Panc1 (cell line): ENCODE data around the gene SMAD6. TPM values are rescaled to one million over a fixed set of nuclear protein-coding genes. Genes with fewer than 3 reads are reported as not detected.

Source experiments
- ATAC-seq: fragments of 200-7000 bp; cut with Tn5 transposase; 2 replicates; pipeline ENCODE4 v1.9.1; 2020; ENCODE audit warnings: mild to moderate bottlenecking, moderate library complexity
- BruUV-seq: library from RNA; stranded (reverse); fragments of 400-500 nt; replicated peaks from 2 replicates; lab custom pipeline; 2021; lab: Mats Ljungman, UMichigan
- CTCF ChIA-PET: fragments of 300-600 bp; sonication (Branson Sonifier 250); formaldehyde crosslinking; loops from one replicate; lab custom pipeline; 2022; ENCODE audit warnings: antibody characterized with exemption; lab: Charles Lee
- POLR2A ChIA-PET: fragments of 300-600 bp; sonication (Branson Sonifier 250); formaldehyde crosslinking; loops from one replicate; lab custom pipeline; 2022; ENCODE audit warnings: antibody characterized with exemption; lab: Charles Lee
- DNase-seq: peaks from one replicate; pipeline ENCODE4 v3.0.0-alpha.2; 2010; ENCODE audit warnings: low read depth, low spot score
- H3K27ac ChIP-seq: 2 replicates; pipeline ENCODE4 v1.5.1; 2011; ENCODE audit warnings: mild to moderate bottlenecking, low read length, inconsistent platforms
- H3K27me3 ChIP-seq: fragments of 200-500 bp; sonication (Bioruptor generic); 2 replicates; pipeline ENCODE4 v1.6.0; 2014; ENCODE audit warnings: low read length, inconsistent platforms; ENCODE audit not compliant: control insufficient read depth, insufficient read depth
- H3K36me3 ChIP-seq: fragments of 200-500 bp; sonication (Bioruptor generic); 2 replicates; pipeline ENCODE4 v1.5.1; 2014; ENCODE audit warnings: inconsistent platforms, mild to moderate bottlenecking, low read length, moderate library complexity; ENCODE audit not compliant: control insufficient read depth, insufficient read depth
- H3K4me1 ChIP-seq: 2 replicates; pipeline ENCODE4 v1.5.1; 2011; ENCODE audit warnings: inconsistent platforms, mild to moderate bottlenecking, low read length, moderate library complexity; ENCODE audit not compliant: control insufficient read depth, insufficient read depth
- H3K4me3 ChIP-seq, 2 experiments: 2 replicates each; pipeline ENCODE4 v1.5.1; 2011 to 2012; ENCODE audit warnings: low read depth in 2 of 2, low read length in 2 of 2, mild to moderate bottlenecking in 2 of 2, inconsistent platforms in 1 of 2, moderate library complexity in 1 of 2
- H3K9me3 ChIP-seq: fragments of 200-500 bp; sonication (Bioruptor generic); 2 replicates; pipeline ENCODE4 v1.5.1; 2014; ENCODE audit warnings: low read depth, mild to moderate bottlenecking, inconsistent platforms, low read length, moderate library complexity; ENCODE audit not compliant: control insufficient read depth, insufficient read depth
- POLR2AphosphoS5 ChIP-seq: IDR thresholded peaks from 2 replicates; pipeline ENCODE4 v1.6.1; 2012; ENCODE audit warnings: mild to moderate bottlenecking, low read depth, low read length, moderate library complexity
- SIN3A ChIP-seq: IDR thresholded peaks from 2 replicates; pipeline ENCODE4 v1.6.1; 2012; ENCODE audit warnings: low read depth, mild to moderate bottlenecking, low read length, moderate library complexity, borderline replicate concordance; ENCODE audit not compliant: insufficient read depth
- TCF7L2 ChIP-seq: IDR thresholded peaks from 2 replicates; pipeline ENCODE4 v1.6.1; 2011; ENCODE audit warnings: mild to moderate bottlenecking, low read depth, low read length, inconsistent platforms
- in situ Hi-C: cut with HindIII; loops from 2 replicates; pipeline ENCODE4 v1.10.0; 2016; ENCODE audit warnings: low sequenced_read_pairs, low pct_unique_long_range_greater_than_20kb
- intact Hi-C: fragments of 100-400 bp; cut with micrococcal nuclease; formaldehyde crosslinking; loops from one replicate; pipeline ENCODE4 v1.10.0; 2022; ENCODE audit not compliant: unreplicated experiment
- total RNA-seq: library from RNA; stranded (reverse); gene quantifications from one replicate; pipeline ENCODE4 v1.2.1, GENCODE V29; 2021; ENCODE audit not compliant: unreplicated experiment
- TF ChIP-seq, protein P1 (sequence below): fragments of 450-650 bp; IDR thresholded peaks from 2 replicates; pipeline ENCODE4 v1.5.1; 2017; ENCODE audit warnings: mild to moderate bottlenecking
- TF ChIP-seq, protein P2 (sequence below), 2 experiments: IDR thresholded peaks; 2 replicates each; pipeline ENCODE4 v1.6.1; 2011 to 2012; ENCODE audit warnings: low read depth in 2 of 2, control low read depth in 1 of 2, low read length in 1 of 2, mild to moderate bottlenecking in 1 of 2, moderate library complexity in 1 of 2; ENCODE audit not compliant: insufficient read depth in 1 of 2

The SMAD6 gene
- total RNA-seq, 1 experiment from 2014 or later = 45.9 TPM

DNA sequence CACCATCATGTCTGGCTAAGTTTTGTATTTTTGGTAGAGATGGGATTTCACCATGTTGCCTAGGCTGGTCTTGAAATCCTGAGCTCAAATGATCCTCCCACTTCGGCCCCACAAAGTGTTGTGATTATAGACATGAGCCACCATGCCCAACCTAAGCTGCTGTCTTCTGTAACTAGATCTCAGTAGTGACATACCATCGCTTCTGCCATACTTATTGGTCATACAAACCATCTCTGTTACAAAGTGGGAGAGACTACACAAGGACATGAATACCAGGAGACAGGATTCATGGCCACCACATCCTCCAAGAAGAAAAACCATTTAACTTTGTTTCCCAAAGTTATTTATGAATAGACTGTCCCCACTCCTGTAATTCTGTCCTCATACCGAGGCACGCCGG lies 81.3 kb downstream of the SMAD6 start:
- ChIA-PET POLR2A (no interaction called here), CTCF (no interaction called here)
- BruUV-seq = no TSS peak
- ATAC-seq (no peak), DNase-seq (no peak)
- no peaks in the 10 kb centered on the region for H3K9me3 ChIP-seq
- TF ChIP-seq, protein P1, sequence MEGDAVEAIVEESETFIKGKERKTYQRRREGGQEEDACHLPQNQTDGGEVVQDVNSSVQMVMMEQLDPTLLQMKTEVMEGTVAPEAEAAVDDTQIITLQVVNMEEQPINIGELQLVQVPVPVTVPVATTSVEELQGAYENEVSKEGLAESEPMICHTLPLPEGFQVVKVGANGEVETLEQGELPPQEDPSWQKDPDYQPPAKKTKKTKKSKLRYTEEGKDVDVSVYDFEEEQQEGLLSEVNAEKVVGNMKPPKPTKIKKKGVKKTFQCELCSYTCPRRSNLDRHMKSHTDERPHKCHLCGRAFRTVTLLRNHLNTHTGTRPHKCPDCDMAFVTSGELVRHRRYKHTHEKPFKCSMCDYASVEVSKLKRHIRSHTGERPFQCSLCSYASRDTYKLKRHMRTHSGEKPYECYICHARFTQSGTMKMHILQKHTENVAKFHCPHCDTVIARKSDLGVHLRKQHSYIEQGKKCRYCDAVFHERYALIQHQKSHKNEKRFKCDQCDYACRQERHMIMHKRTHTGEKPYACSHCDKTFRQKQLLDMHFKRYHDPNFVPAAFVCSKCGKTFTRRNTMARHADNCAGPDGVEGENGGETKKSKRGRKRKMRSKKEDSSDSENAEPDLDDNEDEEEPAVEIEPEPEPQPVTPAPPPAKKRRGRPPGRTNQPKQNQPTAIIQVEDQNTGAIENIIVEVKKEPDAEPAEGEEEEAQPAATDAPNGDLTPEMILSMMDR = no peak
- TF ChIP-seq SIN3A (no peak), TCF7L2 (no peak), POLR2AphosphoS5 (no peak)
- TF ChIP-seq, protein P2, sequence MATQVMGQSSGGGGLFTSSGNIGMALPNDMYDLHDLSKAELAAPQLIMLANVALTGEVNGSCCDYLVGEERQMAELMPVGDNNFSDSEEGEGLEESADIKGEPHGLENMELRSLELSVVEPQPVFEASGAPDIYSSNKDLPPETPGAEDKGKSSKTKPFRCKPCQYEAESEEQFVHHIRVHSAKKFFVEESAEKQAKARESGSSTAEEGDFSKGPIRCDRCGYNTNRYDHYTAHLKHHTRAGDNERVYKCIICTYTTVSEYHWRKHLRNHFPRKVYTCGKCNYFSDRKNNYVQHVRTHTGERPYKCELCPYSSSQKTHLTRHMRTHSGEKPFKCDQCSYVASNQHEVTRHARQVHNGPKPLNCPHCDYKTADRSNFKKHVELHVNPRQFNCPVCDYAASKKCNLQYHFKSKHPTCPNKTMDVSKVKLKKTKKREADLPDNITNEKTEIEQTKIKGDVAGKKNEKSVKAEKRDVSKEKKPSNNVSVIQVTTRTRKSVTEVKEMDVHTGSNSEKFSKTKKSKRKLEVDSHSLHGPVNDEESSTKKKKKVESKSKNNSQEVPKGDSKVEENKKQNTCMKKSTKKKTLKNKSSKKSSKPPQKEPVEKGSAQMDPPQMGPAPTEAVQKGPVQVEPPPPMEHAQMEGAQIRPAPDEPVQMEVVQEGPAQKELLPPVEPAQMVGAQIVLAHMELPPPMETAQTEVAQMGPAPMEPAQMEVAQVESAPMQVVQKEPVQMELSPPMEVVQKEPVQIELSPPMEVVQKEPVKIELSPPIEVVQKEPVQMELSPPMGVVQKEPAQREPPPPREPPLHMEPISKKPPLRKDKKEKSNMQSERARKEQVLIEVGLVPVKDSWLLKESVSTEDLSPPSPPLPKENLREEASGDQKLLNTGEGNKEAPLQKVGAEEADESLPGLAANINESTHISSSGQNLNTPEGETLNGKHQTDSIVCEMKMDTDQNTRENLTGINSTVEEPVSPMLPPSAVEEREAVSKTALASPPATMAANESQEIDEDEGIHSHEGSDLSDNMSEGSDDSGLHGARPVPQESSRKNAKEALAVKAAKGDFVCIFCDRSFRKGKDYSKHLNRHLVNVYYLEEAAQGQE (IDR thresholded peaks at IDR 0.05; ENCODE audit: insufficient read depth in 1 of 2, low read depth in 2 of 2, low read length in 1 of 2) = no peak
- H3K4me3 ChIP-seq = no peak overlapping the region
- no peaks in the 10 kb centered on the region for H3K36me3 ChIP-seq
- in situ Hi-C loops = no loop called here
- intact Hi-C loops = no loop called here
- H3K27ac ChIP-seq = no peak overlapping the region
- no peaks in the 10 kb centered on the region for H3K27me3 ChIP-seq
- H3K4me1 ChIP-seq = peaks cover 55% of the 10 kb centered on the region

DNA sequence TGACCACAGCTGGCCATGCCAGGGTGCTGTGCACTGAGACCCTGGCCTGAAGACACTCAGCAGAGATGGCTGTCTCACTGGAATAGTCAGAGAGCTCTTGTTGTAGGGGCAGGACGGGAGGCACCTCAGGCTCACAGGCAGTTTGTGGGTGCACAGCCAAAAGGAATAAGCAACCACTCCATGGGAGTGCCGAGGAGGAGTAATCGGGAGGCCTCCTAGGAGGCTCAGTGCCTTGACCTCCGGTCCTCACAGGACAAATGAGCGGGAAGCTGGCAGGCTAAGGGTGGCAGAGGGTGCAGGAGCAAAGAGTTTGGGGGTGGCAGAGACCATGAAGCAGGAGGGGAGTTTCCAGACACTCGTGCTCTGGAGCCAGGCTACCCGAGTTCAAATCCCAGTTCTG lies 81.7 kb downstream of the SMAD6 start:
- H3K9me3 ChIP-seq = no peaks in the 10 kb centered on the region
- intact Hi-C loops = no loop called here
- CTCF ChIA-PET = no interaction called here
- peak overlapping the region; percentile 36; the same call in 1 of the 2 replicates for H3K27ac ChIP-seq
- H3K36me3 ChIP-seq = no peaks in the 10 kb centered on the region
- no peak for DNase-seq
- POLR2A ChIA-PET = no interaction called here
- no peak for TF ChIP-seq POLR2AphosphoS5
- TF ChIP-seq, protein P2 (IDR thresholded peaks at IDR 0.05; ENCODE audit: insufficient read depth in 1 of 2, low read depth in 2 of 2, low read length in 1 of 2) = no peak
- BruUV-seq = no TSS peak
- no peak for ATAC-seq
- H3K4me3 ChIP-seq = no peak overlapping the region
- H3K4me1 ChIP-seq = peaks cover 52% of the 10 kb centered on the region
- in situ Hi-C loops = no loop called here
- H3K27me3 ChIP-seq = no peaks in the 10 kb centered on the region
